ENCODE data around the gene QRFPR.

DNA sequence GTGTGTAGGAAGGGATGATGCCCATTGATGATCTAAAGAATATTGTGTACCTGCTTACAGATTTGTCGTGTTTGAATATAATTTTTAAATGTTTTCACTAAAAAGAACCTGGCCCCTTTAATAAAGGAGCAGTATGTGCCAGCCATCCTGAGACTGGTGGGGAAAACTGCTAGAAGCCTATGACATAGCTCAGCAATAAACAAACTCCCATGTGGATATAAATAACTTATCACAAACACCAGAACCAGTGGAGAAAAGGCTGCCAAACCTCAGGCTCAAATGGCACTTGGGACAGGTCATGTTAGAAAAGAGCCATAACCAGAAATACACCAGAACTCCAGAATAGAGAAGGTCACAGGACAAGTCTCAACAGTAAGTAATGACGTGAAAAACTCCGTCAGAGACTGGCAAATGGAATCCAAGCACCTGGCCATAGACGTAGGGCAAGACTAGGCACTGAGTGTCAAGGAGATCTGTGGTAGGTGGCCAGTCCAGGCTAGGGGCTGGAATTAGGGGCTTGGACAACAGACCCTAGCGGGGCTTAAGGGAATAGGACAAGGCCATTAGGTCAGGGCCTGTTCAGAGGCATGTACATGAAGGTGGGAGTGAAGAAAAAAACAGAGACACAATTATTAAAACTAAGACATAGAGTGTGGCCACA is 11.7 kb upstream of the QRFPR start:
- TF ChIP-seq, protein P1, sequence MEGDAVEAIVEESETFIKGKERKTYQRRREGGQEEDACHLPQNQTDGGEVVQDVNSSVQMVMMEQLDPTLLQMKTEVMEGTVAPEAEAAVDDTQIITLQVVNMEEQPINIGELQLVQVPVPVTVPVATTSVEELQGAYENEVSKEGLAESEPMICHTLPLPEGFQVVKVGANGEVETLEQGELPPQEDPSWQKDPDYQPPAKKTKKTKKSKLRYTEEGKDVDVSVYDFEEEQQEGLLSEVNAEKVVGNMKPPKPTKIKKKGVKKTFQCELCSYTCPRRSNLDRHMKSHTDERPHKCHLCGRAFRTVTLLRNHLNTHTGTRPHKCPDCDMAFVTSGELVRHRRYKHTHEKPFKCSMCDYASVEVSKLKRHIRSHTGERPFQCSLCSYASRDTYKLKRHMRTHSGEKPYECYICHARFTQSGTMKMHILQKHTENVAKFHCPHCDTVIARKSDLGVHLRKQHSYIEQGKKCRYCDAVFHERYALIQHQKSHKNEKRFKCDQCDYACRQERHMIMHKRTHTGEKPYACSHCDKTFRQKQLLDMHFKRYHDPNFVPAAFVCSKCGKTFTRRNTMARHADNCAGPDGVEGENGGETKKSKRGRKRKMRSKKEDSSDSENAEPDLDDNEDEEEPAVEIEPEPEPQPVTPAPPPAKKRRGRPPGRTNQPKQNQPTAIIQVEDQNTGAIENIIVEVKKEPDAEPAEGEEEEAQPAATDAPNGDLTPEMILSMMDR (IDR thresholded peaks at IDR 0.05) = no peak
- TF ChIP-seq POLR2A (IDR thresholded peaks at IDR 0.05) (no peak), POLR2AphosphoS5 (IDR thresholded peaks at IDR 0.05) (no peak)

All from stomach (tissue), 4 donors.